ENCODE data around the gene HBS1L. TPM values are rescaled to one million over a fixed set of nuclear protein-coding genes. Genes with fewer than 3 reads are reported as not detected.
A peak's percentile ranks its signal among the peaks of the same experiment; 100 is the strongest.

Gene HBS1L
- total and polyA plus RNA-seq, 8 donors: 55.1 to 71.5 (median 63.4) TPM

GRCh38 chr6:135090819-135091218, 36.2 kb upstream of the HBS1L start:
- no peak overlapping the region for H3K4me3 ChIP-seq
- no peaks in the 10 kb centered on the region for H3K36me3 ChIP-seq
- no peaks in the 10 kb centered on the region for H3K27me3 ChIP-seq
- H3K9me3 ChIP-seq: no peaks in the 10 kb centered on the region
- DNase-seq: no peak
- intact Hi-C loops (cut with DNase I): no loop called here
- ATAC-seq: no peak
- H3K4me1 ChIP-seq: peaks cover 0 to 10% of the 10 kb centered on the region in 2 donors
- no peak overlapping the region for H3K27ac ChIP-seq
- no peak for TF ChIP-seq CTCF (IDR thresholded peaks at IDR 0.05)

GRCh38 chr6:135089901-135090300, 35.3 kb upstream of the HBS1L start:
- ATAC-seq (no peak), DNase-seq (no peak)
- H3K4me1 ChIP-seq: peaks cover 0 to 10% of the 10 kb centered on the region in 2 donors
- H3K36me3 ChIP-seq: no peaks in the 10 kb centered on the region
- H3K27me3 ChIP-seq: no peaks in the 10 kb centered on the region
- no peaks in the 10 kb centered on the region for H3K9me3 ChIP-seq
- no peak overlapping the region for H3K27ac ChIP-seq
- no peak for TF ChIP-seq CTCF (IDR thresholded peaks at IDR 0.05)
- intact Hi-C loops (cut with DNase I): no loop called here
- H3K4me3 ChIP-seq: no peak overlapping the region

GRCh38 chr6:135088818-135089809, 34.5 kb upstream of the HBS1L start:
- Histone ChIP-seq H3K36me3 (no peaks in the 10 kb centered on the region), H3K9me3 (no peaks in the 10 kb centered on the region), H3K27me3 (no peaks in the 10 kb centered on the region), H3K27ac (no peak overlapping the region), H3K4me3 (peak overlapping the region in 1 of 2 donors; percentile 4), H3K4me1 (peaks cover 0 to 10% of the 10 kb centered on the region in 2 donors)
- peak; percentile 26 for TF ChIP-seq CTCF (IDR thresholded peaks at IDR 0.05)
- intact Hi-C loops (cut with DNase I): no loop called here
- ATAC-seq (peak; percentile 83), DNase-seq (no peak)

- no peaks in the 10 kb centered on the region for H3K9me3 ChIP-seq
- TF ChIP-seq CTCF (IDR thresholded peaks at IDR 0.05): no peak
- peak overlapping the region in 1 of 2 donors; percentile 3 for H3K4me3 ChIP-seq
- intact Hi-C loops (cut with DNase I): no loop called here
- no peaks in the 10 kb centered on the region for H3K27me3 ChIP-seq
- H3K36me3 ChIP-seq: no peaks in the 10 kb centered on the region
- ATAC-seq (peak; percentile 60), DNase-seq (no peak)
- H3K27ac ChIP-seq: no peak overlapping the region
- peaks cover 0 to 10% of the 10 kb centered on the region in 2 donors for H3K4me1 ChIP-seq
Observed at GRCh38 chr6:135088281-135088680, 33.7 kb upstream of the HBS1L start.

- ATAC-seq (no peak), DNase-seq (no peak)
- H3K27ac ChIP-seq: no peak overlapping the region
- intact Hi-C loops (cut with DNase I): no loop called here
- peaks cover 0 to under 1% of the 10 kb centered on the region in 2 donors for H3K9me3 ChIP-seq
- peak overlapping the region in 1 of 2 donors; percentile 3 for H3K4me3 ChIP-seq
- H3K27me3 ChIP-seq: no peaks in the 10 kb centered on the region
- H3K36me3 ChIP-seq: no peaks in the 10 kb centered on the region
- peaks cover 0 to 10% of the 10 kb centered on the region in 2 donors for H3K4me1 ChIP-seq
- TF ChIP-seq CTCF (IDR thresholded peaks at IDR 0.05): no peak
Observed at GRCh38 chr6:135087803-135088202, 33.2 kb upstream of the HBS1L start.
